ENCODE measurements around the gene IL32. TPM values are rescaled to one million over a fixed set of nuclear protein-coding genes. Genes with fewer than 3 reads are reported as not detected.

Gene IL32
- total RNA-seq, 1 donor from 2014 or later: 46.0 TPM

- intact Hi-C loops (cut with micrococcal nuclease): no loop called here
- DNase-seq (peak; percentile 13), ATAC-seq (no peak)
Measured at GRCh38 chr16:3026609-3027488, 38.6 kb upstream of the IL32 start.

DNA sequence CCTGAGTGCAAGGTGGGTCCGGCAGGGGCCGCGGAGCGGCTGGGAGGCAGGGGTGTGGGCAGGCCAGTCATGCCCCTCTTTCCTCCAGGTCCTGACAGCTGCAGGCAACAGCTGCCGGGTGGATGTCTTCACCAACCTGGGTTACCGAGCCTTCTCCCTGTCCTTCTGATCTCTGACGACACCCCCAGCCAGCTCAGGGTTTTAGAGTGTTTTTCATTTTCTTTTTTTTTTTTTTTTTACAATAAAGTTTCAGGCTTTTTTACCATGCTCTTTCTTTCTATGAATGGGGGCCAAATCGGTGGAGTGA, 38.0 kb upstream of the IL32 start:
- DNase-seq: peak; percentile 25
- ATAC-seq: no peak
- intact Hi-C loops (cut with micrococcal nuclease): no loop called here

DNA sequence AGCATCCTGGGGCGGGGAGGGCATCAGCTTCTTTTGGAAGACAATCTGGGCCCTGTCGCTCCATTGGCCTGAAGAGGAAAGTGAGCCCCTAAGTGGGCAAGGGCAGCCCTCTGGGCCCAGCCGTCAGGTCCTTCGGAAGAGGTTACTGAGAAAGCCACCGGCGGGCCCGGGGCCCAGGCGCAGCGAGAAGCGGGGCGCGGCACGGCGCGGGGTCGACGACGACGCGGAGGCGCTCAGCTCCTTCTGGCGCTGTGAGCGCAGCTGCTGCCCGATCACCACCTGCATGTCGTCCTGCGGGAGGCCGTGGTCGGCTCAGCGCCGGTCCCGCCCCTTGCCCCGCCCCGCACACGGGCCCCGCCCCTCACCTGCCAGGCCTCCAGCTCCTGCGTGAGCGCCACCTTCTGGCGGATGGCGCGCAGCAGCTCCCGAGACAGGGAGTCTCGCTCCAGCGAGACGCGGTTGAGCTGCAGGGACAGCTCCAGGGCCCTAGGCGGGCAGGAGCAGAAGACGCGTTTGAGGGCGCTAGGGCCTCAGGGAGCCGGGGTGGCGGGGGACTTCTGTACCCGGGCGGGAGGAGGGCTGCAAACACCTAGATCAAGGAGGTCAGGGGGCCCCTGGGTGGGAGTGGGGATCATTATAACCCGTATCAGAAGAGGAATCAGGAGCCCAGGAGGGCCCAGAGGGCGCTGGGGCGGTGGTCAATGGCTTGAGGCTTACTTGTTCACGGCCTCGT, 37.3 kb upstream of the IL32 start:
- intact Hi-C loops (cut with micrococcal nuclease): no loop called here
- ATAC-seq (peak; percentile 41), DNase-seq (peak; percentile 92)

DNA sequence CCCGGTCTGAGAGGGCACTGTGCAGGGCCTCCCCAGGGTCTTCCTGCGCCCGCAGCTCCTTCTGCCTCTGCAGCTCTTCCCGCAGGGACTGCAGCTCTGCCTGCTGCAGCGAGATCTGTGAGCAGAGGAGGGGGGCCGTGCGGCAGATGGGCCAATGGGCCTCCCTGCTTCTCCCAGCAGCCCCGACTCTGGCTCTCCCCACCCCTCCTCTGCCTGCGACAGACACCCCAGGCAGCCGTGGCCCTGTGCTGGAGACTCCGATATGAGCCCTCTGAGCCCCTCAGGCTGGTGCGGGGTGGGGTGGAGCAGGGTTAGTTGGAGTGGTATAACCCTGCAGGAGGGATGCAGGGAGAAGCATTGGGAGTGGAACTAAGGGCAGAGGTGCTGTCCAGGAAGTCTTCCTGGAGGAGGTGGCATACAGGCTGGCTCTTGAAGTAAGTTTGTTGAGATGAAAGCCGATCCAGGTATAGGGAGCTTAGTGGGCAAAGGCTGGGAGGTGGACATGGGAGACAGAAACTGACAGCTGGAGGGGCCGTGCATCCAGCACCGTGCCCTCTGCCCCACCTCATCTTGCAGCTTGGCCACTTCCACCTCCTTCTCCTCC, 36.6 kb upstream of the IL32 start:
- no peak for DNase-seq
- intact Hi-C loops (cut with micrococcal nuclease): no loop called here
- no peak for ATAC-seq

GRCh38 chr16:3029491-3030221, 35.8 kb upstream of the IL32 start:
- intact Hi-C loops (cut with micrococcal nuclease): no loop called here
- ATAC-seq (no peak), DNase-seq (no peak)

DNA sequence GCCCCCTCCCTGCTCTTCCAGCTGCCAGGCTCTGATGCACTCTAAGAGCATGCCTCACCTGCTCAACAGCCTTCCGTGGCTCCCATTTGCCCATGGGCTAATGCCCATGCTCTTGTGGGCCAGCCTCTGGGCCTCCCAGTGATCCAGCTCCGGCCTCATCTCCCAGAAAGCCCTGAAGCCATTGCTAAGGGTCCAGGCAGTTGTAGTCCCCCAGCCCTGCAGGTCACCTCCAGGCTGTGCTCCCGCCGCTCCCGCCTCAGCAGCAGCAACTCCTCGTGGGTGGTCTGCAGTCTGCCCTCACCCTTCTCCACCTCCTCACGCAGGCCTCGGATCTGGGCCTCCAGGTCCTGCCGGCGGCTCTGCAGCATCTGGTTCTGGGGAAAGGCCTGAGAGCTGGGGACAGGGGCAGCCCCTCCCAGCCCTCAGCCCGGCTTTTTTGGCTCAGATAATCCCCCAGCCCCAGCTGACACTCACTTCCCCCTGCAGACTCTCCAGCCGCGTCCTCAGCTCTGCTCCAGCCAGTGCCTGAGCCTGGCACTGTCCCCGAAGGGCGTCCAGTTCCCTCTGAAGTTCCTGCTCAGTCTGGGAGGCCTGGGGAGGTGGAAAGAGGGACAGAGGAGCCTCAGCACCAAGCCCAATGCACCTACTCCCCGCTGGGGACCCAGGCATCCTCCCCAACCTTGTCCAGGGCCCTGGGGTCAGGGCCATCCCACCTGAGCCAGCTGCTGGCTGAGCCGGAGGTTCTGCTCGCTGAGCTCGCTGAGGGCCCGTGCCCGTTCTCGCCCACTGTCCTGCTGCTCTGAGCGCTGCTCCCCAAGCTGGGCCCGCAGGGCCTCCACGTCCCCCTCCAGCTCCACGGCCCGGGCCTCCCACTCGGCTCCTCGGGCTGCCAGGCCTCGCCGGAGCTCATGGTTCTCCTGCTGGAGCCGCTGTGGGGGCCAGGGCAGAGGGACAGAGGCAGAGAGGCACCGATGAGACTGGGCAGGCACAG, 34.9 kb upstream of the IL32 start:
- ATAC-seq (no peak), DNase-seq (no peak)
- intact Hi-C loops (cut with micrococcal nuclease): no loop called here

GRCh38 chr16:3032624-3033023, 32.8 kb upstream of the IL32 start:
- intact Hi-C loops (cut with micrococcal nuclease): no loop called here

GRCh38 chr16:3035289-3035971, 30.0 kb upstream of the IL32 start:
- intact Hi-C loops (cut with micrococcal nuclease): no loop called here
- ATAC-seq (no peak), DNase-seq (no peak)

More at GRCh38 chr16:3032624-3033023, 32.8 kb upstream of the IL32 start:
- DNase-seq (no peak), ATAC-seq (no peak)

GRCh38 chr16:3035972-3036725, 29.3 kb upstream of the IL32 start:
- intact Hi-C loops (cut with micrococcal nuclease): no loop called here
- ATAC-seq (no peak), DNase-seq (no peak)

DNA sequence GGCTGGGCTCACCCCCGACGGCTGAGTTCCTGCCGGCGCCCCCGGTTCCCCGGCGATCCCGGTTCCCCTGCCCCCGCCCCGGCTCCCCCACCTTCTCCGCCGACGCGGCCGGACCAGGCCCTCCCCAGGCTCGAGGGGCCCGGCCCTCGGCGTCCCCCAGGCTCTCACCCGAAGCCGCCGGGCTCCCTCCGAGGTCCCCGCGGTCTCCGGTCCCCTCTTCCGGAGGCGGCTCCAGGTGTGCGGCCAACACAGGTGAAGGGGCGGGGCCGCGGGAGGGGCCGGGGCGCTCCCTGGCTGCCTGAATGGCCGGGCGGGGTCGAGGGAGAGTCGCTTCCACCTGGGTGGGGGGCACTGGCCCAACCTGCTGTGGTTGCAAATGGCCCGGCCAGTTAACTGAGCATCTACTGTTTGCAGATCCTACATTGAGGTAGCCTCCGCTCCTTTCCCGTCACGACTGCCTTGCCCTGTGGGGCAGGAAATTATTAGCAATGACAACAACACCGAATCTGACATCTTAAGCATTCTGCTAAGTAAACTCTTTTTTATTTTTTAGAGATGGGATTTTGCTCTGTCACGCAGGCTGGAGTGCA, 28.6 kb upstream of the IL32 start, which contains the start of gene BICDL2:
TSS of gene BICDL2 (minus strand) at position 219 of the 590 bp plus-strand sequence. CDS start 1,448 bp downstream, outside the sequence.
- no peak for DNase-seq
- intact Hi-C loops (cut with micrococcal nuclease): no loop called here
- no peak for ATAC-seq

- no peak for ATAC-seq
- intact Hi-C loops (cut with micrococcal nuclease): no loop called here
- no peak for DNase-seq
Measured at GRCh38 chr16:3038256-3038655, 27.2 kb upstream of the IL32 start.

GRCh38 chr16:3038896-3039295, 26.5 kb upstream of the IL32 start:
- ATAC-seq (no peak), DNase-seq (no peak)
- intact Hi-C loops (cut with micrococcal nuclease): no loop called here

DNA sequence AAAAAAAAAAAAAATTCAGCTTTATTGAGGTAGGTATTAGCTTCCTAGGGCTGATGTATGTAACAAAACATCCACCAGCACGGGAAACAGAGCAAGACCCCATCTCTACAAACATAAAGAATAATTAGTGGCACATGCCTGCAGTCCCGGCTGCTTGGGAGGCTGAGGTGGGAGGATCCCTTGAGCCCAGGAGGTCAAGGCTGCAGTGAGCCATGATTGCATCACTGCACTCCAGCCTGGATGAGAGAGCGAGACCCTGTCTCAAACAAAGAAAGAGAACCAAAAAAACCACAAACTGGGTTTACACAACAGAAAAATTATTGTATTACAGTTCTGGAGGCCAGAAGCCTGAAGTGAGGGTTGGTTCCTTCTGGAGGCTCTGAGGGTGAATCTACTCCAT, 23.1 kb upstream of the IL32 start:
- intact Hi-C loops (cut with micrococcal nuclease): no loop called here
- no peak for DNase-seq
- no peak for ATAC-seq

DNA sequence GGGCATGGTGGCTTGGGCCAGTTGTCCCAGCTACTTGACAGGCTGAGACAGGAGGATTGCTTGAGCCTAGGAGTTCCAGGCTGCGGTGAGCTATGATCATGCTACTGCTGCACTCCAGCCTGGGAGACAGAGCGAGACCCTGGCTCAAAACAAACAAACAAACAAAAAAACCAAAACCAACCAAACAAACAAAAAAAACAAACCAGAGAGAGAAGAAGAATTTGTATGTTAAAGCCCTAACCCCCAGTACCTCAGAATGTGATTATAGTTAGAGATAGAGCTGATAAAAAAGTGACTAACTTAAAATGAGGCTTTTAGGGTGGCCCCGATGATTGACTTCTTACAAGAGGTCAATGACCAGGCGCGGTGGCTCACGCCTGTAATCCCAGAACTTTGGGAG, 20.7 kb upstream of the IL32 start:
- DNase-seq: no peak
- no peak for ATAC-seq
- intact Hi-C loops (cut with micrococcal nuclease): no loop called here

- intact Hi-C loops (cut with micrococcal nuclease): no loop called here
- peak; percentile 49 for ATAC-seq
- no peak for DNase-seq
Measured at GRCh38 chr16:3045758-3046640, 19.4 kb upstream of the IL32 start, which contains the start of gene MMP25. TSS of gene MMP25 (plus strand) at chr16:3046561. CDS start at chr16:3046918, 357 bp downstream.

Data from left ventricle myocardium superior (tissue), 1 donor.